Measurements from ENCODE around the gene DLGAP1.

- no peak for TF ChIP-seq EZH2 (IDR thresholded peaks at IDR 0.05; ENCODE audit: borderline replicate concordance, insufficient read depth, low read depth, low read length, poor library complexity, severe bottlenecking)
- no peak for TF ChIP-seq CTCF (IDR thresholded peaks at IDR 0.05)
These were observed 591.5 kb downstream of the DLGAP1 start for GRCh38 chr18:3863593-3863992.
